Mesendoderm (in vitro differentiated cells): ENCODE measurements around the gene MCTP2.

Experiments used
- DNase-seq: peaks from one replicate; pipeline ENCODE4 v3.0.0; 2013
- H2AK5ac ChIP-seq: 2 replicates; pipeline ENCODE4 v1.6.1; 2013; ENCODE audit warnings: low read length, inconsistent platforms
- H2BK120ac ChIP-seq: 2 replicates; pipeline ENCODE4 v1.6.1; 2013; ENCODE audit warnings: low read depth, mild to moderate bottlenecking, low read length, moderate library complexity, mixed read lengths
- H2BK15ac ChIP-seq: replicated peaks from 2 replicates; pipeline ENCODE4 v1.6.1; 2013; ENCODE audit warnings: low read depth, mild to moderate bottlenecking, moderate library complexity
- H2BK5ac ChIP-seq: 2 replicates; pipeline ENCODE4 v1.6.1; 2013; ENCODE audit warnings: low read length, inconsistent platforms
- H3K18ac ChIP-seq: 2 replicates; pipeline ENCODE4 v1.6.1; 2013; ENCODE audit warnings: mild to moderate bottlenecking, low read length, mixed read lengths
- H3K23ac ChIP-seq: one replicate; pipeline ENCODE4 v1.6.1; 2013; ENCODE audit warnings: low read length
- H3K27ac ChIP-seq: 2 replicates; pipeline ENCODE4 v1.5.1; 2013; ENCODE audit warnings: low read depth, mild to moderate bottlenecking, inconsistent platforms, low read length, moderate library complexity
- H3K27me3 ChIP-seq: 2 replicates; pipeline ENCODE4 v1.6.1; 2013; ENCODE audit warnings: low read length, control low read depth, mild to moderate bottlenecking, inconsistent platforms; ENCODE audit not compliant: insufficient read depth, poor library complexity
- H3K36me3 ChIP-seq: 2 replicates; pipeline ENCODE4 v1.6.1; 2013; ENCODE audit warnings: low read length, inconsistent platforms; ENCODE audit not compliant: control insufficient read depth, insufficient read depth
- H3K4ac ChIP-seq: one replicate; pipeline ENCODE4 v1.6.1; 2013; ENCODE audit warnings: low read depth, mild to moderate bottlenecking, low read length, moderate library complexity
- H3K4me1 ChIP-seq: 2 replicates; pipeline ENCODE4 v1.6.1; 2013; ENCODE audit warnings: low read depth, low read length, inconsistent platforms; ENCODE audit not compliant: control insufficient read depth
- H3K4me2 ChIP-seq: 2 replicates; pipeline ENCODE4 v1.6.1; 2013; ENCODE audit warnings: low read length
- H3K4me3 ChIP-seq: 2 replicates; pipeline ENCODE4 v1.5.1; 2013; ENCODE audit warnings: mild to moderate bottlenecking, low read length
- H3K56ac ChIP-seq: one replicate; pipeline ENCODE4 v1.6.1; 2013; ENCODE audit warnings: low read length
- H3K79me1 ChIP-seq: 2 replicates; pipeline ENCODE4 v1.6.1; 2013; ENCODE audit warnings: low read length, inconsistent platforms
- H3K79me2 ChIP-seq: 2 replicates; pipeline ENCODE4 v1.6.1; 2013; ENCODE audit warnings: mild to moderate bottlenecking, low read length; ENCODE audit not compliant: control insufficient read depth, insufficient read depth
- H3K9ac ChIP-seq: 2 replicates; pipeline ENCODE4 v1.6.1; 2013; ENCODE audit warnings: low read length, inconsistent platforms
- H4K5ac ChIP-seq: one replicate; pipeline ENCODE4 v1.6.1; 2013; ENCODE audit warnings: low read length
- H4K8ac ChIP-seq: one replicate; pipeline ENCODE4 v1.6.1; 2013; ENCODE audit warnings: low read depth, mild to moderate bottlenecking, control low read depth, low read length, moderate library complexity
- WGBS: extraction: QIAGEN DNeasy Blood & Tissue Kit; methylation state at CpG from one replicate; pipeline ENCODE4 v1.1.7; 2013; ENCODE audit warnings: low lambda C conversion rate, missing lambda C conversion rate; ENCODE audit not compliant: insufficient coverage; ENCODE audit errors: extremely low coverage; 5-methylcytosine and 5-hydroxymethylcytosine counted together

Gene MCTP2

DNA sequence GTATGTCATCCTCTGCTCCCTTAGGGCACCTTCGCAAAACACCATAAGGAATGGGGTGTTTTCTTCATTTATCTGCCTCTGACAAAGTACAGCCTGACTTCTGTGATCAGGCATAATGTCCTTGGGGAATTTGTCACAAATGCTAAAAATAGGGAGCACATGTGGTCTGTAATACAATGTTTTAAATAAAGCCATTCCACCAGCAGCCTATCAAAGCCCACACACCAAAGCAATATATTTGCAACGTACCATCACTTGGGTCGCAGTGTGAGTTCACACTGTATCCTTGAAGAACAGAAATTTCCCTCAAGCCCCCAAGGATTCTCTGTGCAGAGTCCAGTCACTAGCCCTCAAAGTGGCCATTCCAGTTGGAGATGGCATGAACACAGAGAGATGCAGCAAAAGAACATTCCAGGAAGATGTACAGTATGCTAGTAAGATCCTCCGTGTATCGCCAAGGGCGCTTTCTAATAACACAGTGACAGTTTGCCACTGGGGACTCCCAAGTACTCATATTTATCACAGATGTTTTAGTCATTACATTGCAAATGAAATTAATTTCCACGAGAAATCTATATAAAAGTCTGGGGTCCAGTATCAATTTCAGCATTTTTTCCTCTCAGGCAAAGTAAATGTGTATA is 246.7 kb downstream of the MCTP2 start:
- Histone ChIP-seq H3K4ac (no peak overlapping the region), H3K4me2 (no peak overlapping the region), H3K36me3 (no peaks in the 10 kb centered on the region), H3K18ac (peak overlapping the region; percentile 2), H2BK5ac (no peak overlapping the region), H4K5ac (no peak overlapping the region), H3K79me1 (no peaks in the 10 kb centered on the region), H3K56ac (no peak overlapping the region), H3K23ac (no peak overlapping the region), H3K9ac (no peak overlapping the region), H3K4me1 (peaks cover 3% of the 10 kb centered on the region), H2AK5ac (no peak overlapping the region), H3K27me3 (no peaks in the 10 kb centered on the region), H3K27ac (no peak overlapping the region), H2BK15ac (no peak overlapping the region), H3K79me2 (no peaks in the 10 kb centered on the region), H2BK120ac (no peak overlapping the region), H3K4me3 (no peak overlapping the region), H4K8ac (no peak overlapping the region)
- DNase-seq: no peak
- no CpG with 5 or more reads among the region's 7 CpGs for WGBS

- H3K4me2 ChIP-seq: no peak overlapping the region
- H3K79me2 ChIP-seq: no peaks in the 10 kb centered on the region
- no peak overlapping the region for H3K23ac ChIP-seq
- H4K8ac ChIP-seq: no peak overlapping the region
- no peak overlapping the region for H3K4me3 ChIP-seq
- no peak overlapping the region for H2AK5ac ChIP-seq
- no peak overlapping the region for H2BK5ac ChIP-seq
- no peak overlapping the region for H3K9ac ChIP-seq
- no peak overlapping the region for H2BK120ac ChIP-seq
- no peak overlapping the region for H3K4ac ChIP-seq
- no peak overlapping the region for H3K27ac ChIP-seq
- no peaks in the 10 kb centered on the region for H3K36me3 ChIP-seq
- H3K27me3 ChIP-seq: no peaks in the 10 kb centered on the region
- WGBS: no CpG with 5 or more reads among the region's 8 CpGs
- no peak overlapping the region for H3K18ac ChIP-seq
- H4K5ac ChIP-seq: no peak overlapping the region
- H3K56ac ChIP-seq: no peak overlapping the region
- no peak overlapping the region for H2BK15ac ChIP-seq
- no peak for DNase-seq
- no peaks in the 10 kb centered on the region for H3K79me1 ChIP-seq
- peaks cover 3% of the 10 kb centered on the region for H3K4me1 ChIP-seq
Measured at GRCh38 chr15:94478763-94479162, 247.4 kb downstream of the MCTP2 start.

DNA sequence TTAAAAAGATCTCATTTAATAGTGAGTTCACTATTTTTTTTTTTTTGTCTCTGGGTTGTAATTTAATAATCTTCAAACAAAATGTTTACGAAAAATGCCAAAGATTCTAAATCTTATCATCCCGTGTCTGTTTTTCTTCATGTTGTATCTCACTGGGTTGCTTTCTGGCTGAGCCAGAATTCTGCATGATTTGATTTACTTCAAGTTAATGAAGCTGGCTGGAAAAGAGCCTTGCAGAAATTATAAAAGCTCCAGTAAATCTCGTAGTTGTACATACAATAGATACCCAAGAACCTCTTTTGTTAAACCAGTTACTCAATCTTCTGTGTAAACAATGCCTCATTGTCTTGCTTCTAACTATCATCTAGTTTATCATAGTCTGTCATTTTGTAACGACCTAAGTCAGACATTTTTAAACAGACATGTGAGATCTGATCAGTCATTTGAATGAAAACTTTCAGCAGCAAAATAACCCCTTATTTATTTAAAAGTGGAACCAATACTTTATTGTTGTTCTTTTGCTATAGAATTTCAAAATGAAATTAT is 249.0 kb downstream of the MCTP2 start:
- Histone ChIP-seq H2BK120ac (no peak overlapping the region), H3K56ac (no peak overlapping the region), H2BK5ac (no peak overlapping the region), H4K5ac (no peak overlapping the region), H3K27ac (no peak overlapping the region), H3K18ac (no peak overlapping the region), H4K8ac (no peak overlapping the region), H3K4ac (no peak overlapping the region), H3K4me1 (peaks cover 3% of the 10 kb centered on the region), H3K79me1 (no peaks in the 10 kb centered on the region), H3K27me3 (no peaks in the 10 kb centered on the region), H2AK5ac (no peak overlapping the region), H2BK15ac (no peak overlapping the region), H3K4me2 (no peak overlapping the region), H3K9ac (no peak overlapping the region), H3K36me3 (no peaks in the 10 kb centered on the region), H3K79me2 (no peaks in the 10 kb centered on the region), H3K4me3 (no peak overlapping the region), H3K23ac (no peak overlapping the region)
- peak; percentile 18 for DNase-seq
- WGBS: no CpG with 5 or more reads among the region's 4 CpGs

DNA sequence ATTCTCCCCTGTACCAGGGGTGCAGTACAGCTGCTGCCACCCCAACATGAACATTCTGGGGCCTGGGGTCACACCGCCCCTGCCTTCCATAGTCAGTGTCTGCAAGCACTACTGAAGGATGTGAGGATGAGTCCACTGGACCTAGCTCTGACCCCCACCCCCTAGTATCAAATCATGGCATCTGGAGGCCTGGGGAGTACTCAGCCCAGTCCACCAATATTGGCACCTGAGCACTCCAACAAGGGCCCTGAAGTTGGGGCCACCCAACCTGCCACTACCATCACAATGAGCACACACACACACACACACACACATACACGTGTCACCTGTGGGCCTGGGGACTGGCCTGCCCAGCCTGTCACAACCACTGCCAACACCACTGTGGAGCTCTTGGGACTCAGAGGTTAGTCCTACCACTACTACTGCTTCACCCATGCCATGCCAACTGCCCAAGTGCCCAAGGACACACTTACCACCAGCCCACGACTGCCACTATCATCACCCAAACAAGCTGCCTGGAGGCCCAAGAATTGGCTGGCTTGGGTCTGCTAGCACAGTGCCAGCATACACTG is 253.9 kb downstream of the MCTP2 start:
- no peak overlapping the region for H2BK5ac ChIP-seq
- H2BK15ac ChIP-seq: no peak overlapping the region
- no peak overlapping the region for H4K8ac ChIP-seq
- H3K23ac ChIP-seq: no peak overlapping the region
- no peak overlapping the region for H3K4ac ChIP-seq
- no peak overlapping the region for H3K18ac ChIP-seq
- no peak overlapping the region for H2AK5ac ChIP-seq
- H4K5ac ChIP-seq: no peak overlapping the region
- H3K9ac ChIP-seq: no peak overlapping the region
- H3K79me1 ChIP-seq: no peaks in the 10 kb centered on the region
- H3K4me2 ChIP-seq: no peak overlapping the region
- H3K79me2 ChIP-seq: no peaks in the 10 kb centered on the region
- no peak overlapping the region for H3K56ac ChIP-seq
- H3K27me3 ChIP-seq: no peaks in the 10 kb centered on the region
- no CpG with 5 or more reads among the region's 3 CpGs for WGBS
- no peak overlapping the region for H3K4me3 ChIP-seq
- DNase-seq: no peak
- no peak overlapping the region for H2BK120ac ChIP-seq
- peaks cover 3% of the 10 kb centered on the region for H3K4me1 ChIP-seq
- H3K27ac ChIP-seq: no peak overlapping the region
- no peaks in the 10 kb centered on the region for H3K36me3 ChIP-seq

- no peaks in the 10 kb centered on the region for H3K27me3 ChIP-seq
- H2BK5ac ChIP-seq: no peak overlapping the region
- H3K56ac ChIP-seq: no peak overlapping the region
- no peaks in the 10 kb centered on the region for H3K4me1 ChIP-seq
- no peak overlapping the region for H3K9ac ChIP-seq
- no peaks in the 10 kb centered on the region for H3K79me1 ChIP-seq
- DNase-seq: no peak
- H2AK5ac ChIP-seq: no peak overlapping the region
- no peaks in the 10 kb centered on the region for H3K79me2 ChIP-seq
- H4K5ac ChIP-seq: no peak overlapping the region
- H3K27ac ChIP-seq: no peak overlapping the region
- no peak overlapping the region for H2BK120ac ChIP-seq
- no CpG with 5 or more reads among the region's 1 CpG for WGBS
- no peak overlapping the region for H3K23ac ChIP-seq
- no peak overlapping the region for H3K4ac ChIP-seq
- no peak overlapping the region for H3K4me3 ChIP-seq
- H2BK15ac ChIP-seq: no peak overlapping the region
- no peak overlapping the region for H3K4me2 ChIP-seq
- H4K8ac ChIP-seq: no peak overlapping the region
- no peaks in the 10 kb centered on the region for H3K36me3 ChIP-seq
- no peak overlapping the region for H3K18ac ChIP-seq
Measured at GRCh38 chr15:94487635-94488034, 256.3 kb downstream of the MCTP2 start.
